H1 (cell line): Measurements from ENCODE around the gene PGAM5. TPM values are rescaled to one million over a fixed set of nuclear protein-coding genes. Genes with fewer than 3 reads are reported as not detected.

Source experiments
- CTBP2 ChIP-seq: IDR thresholded peaks from 2 replicates; pipeline ENCODE4 v1.7.0; 2011; ENCODE audit warnings: borderline replicate concordance, mild to moderate bottlenecking, moderate library complexity, mixed read lengths, low read length; ENCODE audit not compliant: insufficient read depth, insufficient read length
- NANOG ChIP-seq: IDR thresholded peaks from 2 replicates; pipeline ENCODE4 v1.6.1; 2011; ENCODE audit warnings: low read length, low read depth, mild to moderate bottlenecking, inconsistent platforms; ENCODE audit not compliant: insufficient read depth, poor library complexity, severe bottlenecking
- PHF8 ChIP-seq: fragments of 200-600 bp; sonication (generic); conservative IDR thresholded peaks from 2 replicates; pipeline ENCODE4 v1.7.1; 2012; ENCODE audit warnings: low read depth, mild to moderate bottlenecking, inconsistent platforms, low read length, moderate library complexity
- POLR2A ChIP-seq, 2 experiments: IDR thresholded peaks; 1 replicate in 1 of 2; 2 replicates in 1 of 2; pipeline ENCODE4 v1.6.1; 2011; ENCODE audit warnings: low read depth in 2 of 2, low read length in 2 of 2, mild to moderate bottlenecking in 2 of 2; ENCODE audit errors: control extremely low read depth in 1 of 2
- RBBP5 ChIP-seq: IDR thresholded peaks from 2 replicates; pipeline ENCODE4 v1.7.1; 2012; ENCODE audit warnings: low read depth, mild to moderate bottlenecking, inconsistent platforms, low read length, moderate library complexity, borderline replicate concordance
- RFX5 ChIP-seq: IDR thresholded peaks from 2 replicates; pipeline ENCODE4 v1.6.1; 2011; ENCODE audit warnings: low read depth, low read length, improper control_type of control experiment, borderline replicate concordance
- USF2 ChIP-seq: IDR thresholded peaks from 2 replicates; pipeline ENCODE4 v1.6.1; 2011; ENCODE audit warnings: low read length, improper control_type of control experiment
- polyA plus RNA-seq, 7 experiments: library from polyadenylated mRNA; depleted of rRNA in 3 of 7; stranded (reverse) in 5 of 7; unstranded in 2 of 7; fragments of >200 nt in 5 of 7; fragments of 200-250 nt in 2 of 7; gene quantifications; 1 replicate in 5 of 7; 2 replicates in 1 of 7; 4 replicates in 1 of 7; pipeline versions ENCODE4 v1.2.1 to v1.2.3, GENCODE V29; 2011 to 2013; ENCODE audit warnings: missing spikeins in 2 of 7, mixed read lengths in 2 of 7
- total RNA-seq: library from RNA; stranded (reverse); fragmentation: NEBNext Ultra II Directional; extraction: Animal tissue kit (Norgen Biotek cat#: 25700); gene quantifications from 2 replicates; pipeline ENCODE4 v1.2.1, GENCODE V29; 2021

The PGAM5 gene
- total and polyA plus RNA-seq, 2 of the 8 experiments (the other 6 are each of a cell fraction or from before 2014, with no cell fraction given) = 66.4 to 84.0 TPM

GRCh38 chr12:132740313-132740646, 29.6 kb downstream of the PGAM5 start (continued):
- TF ChIP-seq RBBP5 = no peak
- no peak for TF ChIP-seq PHF8
- TF ChIP-seq CTBP2 = no peak
- no peak for TF ChIP-seq USF2
- TF ChIP-seq POLR2A (IDR thresholded peaks at IDR 0.05; ENCODE audit: control extremely low read depth in 1 of 2, low read depth in 2 of 2, low read length in 2 of 2) = no peak
- TF ChIP-seq NANOG = no peak
- TF ChIP-seq RFX5 = no peak
